ENCODE data around the gene LZTFL1.

The LZTFL1 gene, protein sequence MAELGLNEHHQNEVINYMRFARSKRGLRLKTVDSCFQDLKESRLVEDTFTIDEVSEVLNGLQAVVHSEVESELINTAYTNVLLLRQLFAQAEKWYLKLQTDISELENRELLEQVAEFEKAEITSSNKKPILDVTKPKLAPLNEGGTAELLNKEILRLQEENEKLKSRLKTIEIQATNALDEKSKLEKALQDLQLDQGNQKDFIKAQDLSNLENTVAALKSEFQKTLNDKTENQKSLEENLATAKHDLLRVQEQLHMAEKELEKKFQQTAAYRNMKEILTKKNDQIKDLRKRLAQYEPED

GRCh38 chr3:45841757-45842491, at the start of gene LZTFL1:
Gene LZTFL1 (minus strand): TSS chr3:45842119. CDS start chr3:45841991, 128 bp downstream.
- peak; percentile 83 for DNase-seq

DNA sequence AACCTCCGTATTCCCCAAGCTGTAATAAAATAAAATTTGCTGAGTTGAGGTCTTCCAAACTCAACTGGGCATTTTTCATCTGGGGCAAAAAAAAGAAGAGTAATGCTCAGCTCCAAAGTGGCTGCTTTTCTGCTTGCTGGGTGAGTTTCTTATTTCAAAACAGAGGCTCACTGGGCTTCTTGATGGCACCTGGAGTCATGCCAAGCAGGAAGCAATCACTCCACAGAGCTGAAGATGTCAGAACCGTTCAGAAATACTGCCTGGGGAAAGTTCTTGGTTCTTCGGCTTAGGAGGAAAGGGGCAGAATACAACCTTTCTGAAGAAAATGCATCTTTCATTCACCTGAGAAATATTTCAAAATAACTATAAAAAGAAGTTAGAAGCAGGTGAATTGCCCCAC, 48.5 kb upstream of the LZTFL1 start:
- DNase-seq, result no peak

GRCh38 chr3:45889337-45889736, 47.4 kb upstream of the LZTFL1 start:
- no peak for DNase-seq

DNA sequence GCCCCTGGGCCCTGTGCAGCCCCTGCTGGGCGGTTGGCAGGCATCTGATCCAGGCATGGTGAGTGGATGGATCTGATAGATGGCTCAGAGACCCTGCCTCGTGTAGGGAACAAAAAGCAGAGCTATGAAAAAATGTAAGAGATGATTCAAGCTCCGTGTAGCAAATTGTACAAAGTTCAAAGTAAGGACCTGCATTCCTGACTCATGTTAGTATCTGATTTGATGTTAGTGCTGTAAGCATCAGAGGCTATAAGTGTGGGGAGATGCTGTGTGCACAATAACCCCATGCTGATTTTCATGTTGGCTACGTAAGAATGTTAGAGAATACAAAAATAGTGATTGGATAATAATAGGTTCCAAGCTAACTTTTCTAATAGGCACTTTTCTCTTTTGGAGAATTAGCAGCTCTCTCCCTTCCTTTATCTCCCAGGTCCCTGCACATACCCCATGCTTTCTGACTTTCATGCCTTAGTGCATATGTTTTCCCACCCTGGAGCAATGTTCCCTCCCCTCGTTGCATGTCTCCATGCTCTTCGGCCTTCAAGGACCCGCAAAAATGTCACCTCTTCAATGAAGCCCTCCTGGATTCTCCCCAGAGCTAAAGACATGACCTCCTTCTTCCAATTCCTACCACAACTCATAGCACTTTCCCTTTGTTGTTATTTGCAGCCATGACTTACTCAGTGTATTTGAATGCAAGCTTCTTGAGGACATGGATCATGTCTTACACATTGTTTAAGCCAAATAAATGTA, 46.0 kb upstream of the LZTFL1 start:
- no peak for DNase-seq

DNA sequence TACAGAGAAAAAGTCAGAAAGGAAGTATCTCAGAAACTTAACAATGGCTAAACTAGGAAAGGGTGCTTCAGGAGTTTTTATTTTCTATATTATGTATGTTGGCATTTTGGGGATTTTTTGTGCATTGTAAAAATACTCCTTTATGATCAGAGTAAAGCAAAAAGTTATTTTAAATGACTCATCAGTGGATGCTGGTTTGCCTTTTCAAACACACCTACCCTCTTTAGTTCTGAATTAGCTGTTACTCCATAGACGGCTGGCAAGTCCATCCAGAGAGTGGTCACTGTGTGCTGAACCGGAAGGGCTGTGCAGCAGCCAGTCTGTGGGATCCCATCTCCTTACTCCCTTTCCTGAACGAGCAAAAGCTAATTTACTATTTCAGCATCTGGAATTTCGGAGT, 45.4 kb upstream of the LZTFL1 start:
- no peak for DNase-seq

- no peak for DNase-seq
Measured at GRCh38 chr3:45885979-45886705, 44.2 kb upstream of the LZTFL1 start, which contains the start of gene CCR9. Gene CCR9 (plus strand): TSS chr3:45886543. CDS start chr3:45894934, 8,391 bp downstream.

GRCh38 chr3:45884368-45885201, 42.7 kb upstream of the LZTFL1 start:
- no peak for DNase-seq

GRCh38 chr3:45881078-45882022, 39.4 kb upstream of the LZTFL1 start:
- no peak for DNase-seq

DNA sequence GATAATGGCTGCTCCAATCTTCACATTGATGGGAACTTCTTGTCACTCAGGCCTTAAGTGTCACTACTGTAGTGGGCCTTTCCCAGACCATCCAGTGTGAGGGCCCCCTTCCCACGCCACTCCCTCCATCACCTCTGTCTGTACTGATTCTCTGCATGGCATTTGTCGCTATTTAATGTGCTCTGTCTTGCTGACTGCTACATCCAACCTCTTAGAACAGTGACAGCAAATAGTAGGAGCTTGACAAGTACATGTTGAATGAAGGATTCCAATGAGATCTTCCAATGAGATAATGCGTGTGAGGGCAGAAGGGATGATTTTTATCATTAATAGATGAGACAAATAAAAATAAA, 38.8 kb upstream of the LZTFL1 start:
- no peak for DNase-seq

GRCh38 chr3:45878124-45878523, 36.2 kb upstream of the LZTFL1 start:
- DNase-seq, result no peak

DNA sequence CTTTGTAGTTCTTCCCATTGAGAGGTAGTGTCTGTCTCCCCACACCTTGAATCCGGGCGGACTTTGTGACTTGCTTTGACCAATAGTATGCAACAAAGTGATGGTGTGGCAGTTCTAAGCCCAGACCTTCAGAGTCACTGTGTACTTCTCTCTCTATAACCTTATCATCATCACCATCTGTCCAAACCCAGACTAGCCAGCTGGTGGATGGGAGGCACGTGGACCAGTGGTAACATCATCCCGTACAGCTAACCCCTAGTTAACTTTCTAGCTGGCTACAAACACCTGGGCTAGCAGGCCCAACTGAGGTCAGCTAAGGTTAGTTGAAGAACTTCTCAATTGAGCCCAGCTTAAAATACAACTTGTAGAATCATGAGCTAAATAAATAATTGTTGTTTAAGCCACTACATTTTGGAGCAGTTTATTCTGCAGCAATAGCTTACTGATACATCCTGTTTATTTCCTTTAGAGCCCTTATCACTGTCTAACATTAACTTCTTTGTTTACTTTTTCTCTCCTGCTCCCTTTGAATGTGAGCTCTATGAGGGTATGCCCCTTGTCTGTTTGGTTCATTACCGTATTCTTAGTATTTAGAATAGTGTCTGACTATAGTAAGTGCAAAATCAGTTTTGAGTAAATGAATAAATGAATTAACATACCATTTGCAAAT, 32.9 kb upstream of the LZTFL1 start:
- no peak for DNase-seq

GRCh38 chr3:45873638-45874037, 31.7 kb upstream of the LZTFL1 start:
- DNase-seq, result no peak

- no peak for DNase-seq
Measured at GRCh38 chr3:45873036-45873435, 31.1 kb upstream of the LZTFL1 start.

GRCh38 chr3:45872569-45872968, 30.6 kb upstream of the LZTFL1 start:
- no peak for DNase-seq

DNA sequence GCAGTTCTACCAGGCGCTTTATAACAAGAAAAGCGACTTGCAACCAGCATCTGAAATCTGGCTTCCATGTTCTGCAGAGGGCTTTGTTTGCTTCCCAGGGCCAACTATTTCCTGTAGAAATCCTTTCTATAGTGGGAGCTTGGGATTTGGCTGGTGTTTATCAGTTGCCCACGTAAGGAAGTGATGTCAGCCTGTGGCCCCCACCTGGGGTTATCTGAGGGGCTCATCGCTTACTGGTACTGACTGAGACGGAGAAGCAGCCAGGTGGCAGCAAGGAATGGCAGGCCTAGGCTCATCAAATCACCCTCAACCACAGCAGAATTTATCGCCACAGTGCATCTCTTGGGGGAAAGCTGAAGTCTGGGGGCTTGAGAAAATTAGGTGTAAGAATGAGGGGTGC, 29.9 kb upstream of the LZTFL1 start:
- no peak for DNase-seq

GRCh38 chr3:45870099-45870498, 28.2 kb upstream of the LZTFL1 start:
- DNase-seq, result no peak

DNA sequence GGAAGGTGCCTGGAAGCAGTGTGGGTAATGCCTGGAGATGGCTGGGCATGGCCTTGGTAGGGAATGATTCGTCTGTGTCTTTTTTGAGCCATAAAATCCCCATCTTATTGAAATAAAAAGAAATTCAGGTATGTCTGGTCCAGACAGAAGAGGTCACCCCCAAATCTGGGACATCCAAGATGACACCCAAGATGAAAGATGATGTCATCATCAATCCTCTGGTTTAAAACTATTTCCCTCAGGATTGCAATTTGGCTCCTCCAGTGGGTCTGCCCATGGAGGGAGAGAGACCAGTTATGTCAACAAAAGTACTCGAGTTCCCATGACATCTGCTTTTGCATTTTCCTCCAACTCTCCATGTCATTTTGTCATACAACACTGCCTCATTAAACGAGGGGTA, 27.7 kb upstream of the LZTFL1 start:
- no peak for DNase-seq

DNA sequence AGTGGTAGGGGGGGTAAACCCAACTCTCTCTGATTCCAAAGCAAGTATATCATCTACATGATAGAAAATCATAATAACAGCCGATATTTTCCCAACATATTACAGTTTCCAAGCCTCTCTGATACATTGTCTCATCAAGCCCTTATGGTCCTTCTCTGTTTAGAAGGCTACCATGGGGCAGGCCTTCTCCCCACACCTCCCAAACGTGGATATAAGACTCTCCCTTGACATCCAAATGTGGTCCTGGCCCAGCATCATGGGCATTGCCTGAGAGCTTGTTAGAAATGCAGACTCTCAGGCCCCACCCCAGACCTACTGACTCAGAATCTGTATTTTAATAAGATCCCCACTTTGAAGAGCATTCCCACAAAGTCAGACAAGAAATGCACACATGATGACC, 26.7 kb upstream of the LZTFL1 start:
- no peak for DNase-seq

- peak; percentile 8 for DNase-seq
Measured at GRCh38 chr3:45868213-45868612, 26.3 kb upstream of the LZTFL1 start.

- DNase-seq, result no peak
Measured at GRCh38 chr3:45865563-45865962, 23.6 kb upstream of the LZTFL1 start.
